Left renal pelvis (tissue), 4 donors: ENCODE data around the gene CTAG1A. TPM values are rescaled to one million over a fixed set of nuclear protein-coding genes. Genes with fewer than 3 reads are reported as not detected.
"Not testable (repeated sequence)": the region's sequence is repeated elsewhere in the genome, so short reads cannot be mapped to it uniquely, and the experiment has no call there.

Experiments used
- DNase-seq, 4 donors: peaks; one replicate each; pipeline ENCODE4 v3.0.0-alpha.2; 2013; ENCODE audit warnings: low read depth in 4 of 4, low spot score in 3 of 4
- polyA plus RNA-seq, 4 donors: library from polyadenylated mRNA; unstranded; fragments of 120-200 nt; gene quantifications; one replicate each; pipeline ENCODE4 v1.2.1, GENCODE V29; 2013; ENCODE audit not compliant: insufficient read length in 4 of 4

CTAG1A gene
- polyA plus RNA-seq, result not detected

DNA sequence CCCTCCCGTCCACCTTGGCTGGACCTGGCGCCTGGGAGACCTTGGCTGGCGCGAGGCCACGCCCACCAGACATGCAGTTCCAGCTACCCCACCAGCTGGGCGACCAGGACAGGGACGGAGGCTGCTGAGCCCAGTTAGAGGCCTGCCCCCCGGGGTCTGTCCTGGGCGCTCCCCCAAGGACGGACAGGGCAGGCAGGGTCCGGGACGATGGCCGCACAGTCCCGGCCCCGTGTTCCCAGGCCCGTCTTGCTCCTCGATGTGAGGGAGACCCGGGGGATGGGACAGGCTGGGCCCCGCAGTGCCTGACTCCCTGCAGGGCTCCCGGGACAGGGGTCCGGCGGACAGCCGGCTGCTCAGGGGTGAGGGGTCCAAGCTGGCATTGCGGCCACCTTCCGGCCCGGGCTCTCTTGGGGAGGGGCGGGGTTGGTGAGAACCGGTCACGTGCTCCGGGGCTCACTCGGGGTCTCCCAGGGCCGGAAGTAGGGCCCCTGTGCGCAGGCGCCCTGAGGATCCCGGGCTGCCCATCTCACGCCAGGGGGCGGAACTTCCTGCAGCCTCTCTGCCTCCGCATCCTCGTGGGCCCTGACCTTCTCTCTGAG lies at the start of gene CTAG1A:
Gene CTAG1A, plus strand, starts transcription at position 549 of the 599 bp plus-strand sequence. CDS start 74 bp downstream, outside the sequence.
- not testable (repeated sequence) for DNase-seq

DNA sequence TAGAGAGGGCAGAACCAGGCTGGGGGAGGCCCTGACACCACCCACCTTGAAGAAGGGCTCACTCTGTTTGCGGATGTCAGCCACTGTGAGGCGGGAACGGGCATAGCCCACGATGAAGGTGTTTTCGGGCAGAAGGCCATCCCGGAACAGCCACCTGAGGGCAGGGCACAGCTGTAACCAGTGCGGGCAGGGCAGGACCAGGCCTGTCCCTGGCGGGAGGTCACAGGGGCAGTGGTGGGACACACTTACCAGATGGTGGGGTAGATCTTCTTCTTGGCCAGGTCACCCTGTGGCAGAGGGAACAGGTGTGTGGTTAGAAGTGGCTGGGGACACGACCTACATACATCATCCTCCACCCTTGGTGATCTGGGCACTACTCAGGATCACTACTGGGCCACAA lies 49.0 kb upstream of the CTAG1A start:
- DNase-seq, result no peak

DNA sequence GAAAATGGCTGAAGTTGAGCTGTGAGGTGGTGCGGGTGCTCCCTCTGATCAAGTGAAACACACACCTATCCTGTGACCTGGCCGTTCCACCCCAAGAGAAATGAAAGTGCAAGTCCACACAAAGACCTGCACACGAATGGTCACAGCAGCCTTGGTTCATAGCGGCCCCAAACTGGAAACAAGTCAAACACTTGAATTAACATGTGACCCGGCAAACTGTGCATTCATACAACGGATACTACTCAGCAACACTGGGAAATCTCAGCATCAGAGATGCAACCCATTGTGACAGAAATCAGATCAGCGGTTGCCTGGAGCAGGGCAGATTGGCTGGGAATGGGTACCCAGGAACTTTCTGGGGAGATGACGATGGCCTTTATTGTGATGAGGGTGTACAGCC lies 45.9 kb upstream of the CTAG1A start:
- no peak for DNase-seq

DNA sequence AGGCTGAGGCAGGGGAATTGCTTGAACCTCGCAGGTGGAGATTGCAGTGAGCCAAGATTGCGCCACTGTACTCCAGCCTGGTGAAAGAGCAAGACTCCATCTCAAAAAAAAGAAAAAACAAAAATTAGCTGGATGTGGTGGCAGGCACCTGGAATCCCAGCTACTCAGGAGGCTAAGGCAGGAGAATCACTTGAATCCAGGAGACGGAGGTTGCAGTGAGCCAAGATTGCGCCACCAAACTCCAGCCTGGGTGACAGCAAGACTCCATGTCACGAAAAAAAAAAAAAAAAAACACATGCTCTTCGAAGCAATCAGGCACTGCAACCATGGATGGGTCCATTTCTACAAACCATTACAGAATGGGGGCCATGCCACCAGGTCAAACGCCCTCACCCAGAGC lies 44.6 kb upstream of the CTAG1A start:
- DNase-seq, result not testable (repeated sequence)

DNA sequence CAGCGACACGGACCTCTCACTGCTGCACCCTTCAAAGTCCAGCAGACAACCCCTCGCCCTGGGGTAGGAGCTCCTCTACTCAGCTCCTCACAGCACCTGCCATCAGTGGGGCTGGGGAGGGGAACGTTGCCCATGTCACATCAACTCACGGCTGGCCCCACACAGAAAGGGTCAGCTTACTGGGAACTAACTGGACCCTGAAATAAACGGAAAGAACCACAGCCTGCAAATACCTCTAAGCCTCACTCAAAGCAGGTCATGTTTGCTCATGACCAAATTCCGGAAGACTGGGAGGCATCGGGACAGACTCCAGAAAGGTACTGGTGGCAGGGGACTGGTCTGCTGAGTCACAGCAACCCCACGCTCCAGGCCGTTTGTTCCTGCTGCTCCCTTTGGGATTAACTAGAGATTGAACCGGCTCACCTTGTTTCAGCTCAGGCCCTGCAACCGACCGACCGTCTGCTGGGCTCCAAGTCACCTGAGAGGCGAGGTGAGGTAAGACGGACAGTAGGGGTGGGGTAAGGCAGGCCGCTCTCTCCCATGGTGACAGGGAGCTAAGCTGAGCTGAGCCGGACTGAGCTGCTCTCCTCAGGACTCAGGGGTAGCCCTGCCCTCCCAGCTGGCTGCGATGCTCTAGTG lies 43.9 kb upstream of the CTAG1A start:
- DNase-seq, result no peak

DNA sequence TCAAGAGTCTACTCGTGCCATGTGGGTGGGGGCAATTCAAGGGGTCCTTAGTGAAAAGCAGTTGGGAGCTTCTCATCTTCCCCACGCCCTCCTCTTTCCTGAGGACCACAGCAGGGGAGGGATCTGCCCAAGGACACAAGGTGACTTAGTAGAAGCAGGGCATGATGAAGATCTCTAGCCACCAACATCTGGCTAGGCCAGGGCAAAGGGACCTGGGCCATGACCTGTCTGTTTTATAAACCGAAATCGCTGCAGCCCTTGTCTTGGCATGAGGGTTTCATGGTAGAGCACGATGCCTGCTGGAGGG lies 43.4 kb upstream of the CTAG1A start:
- no peak for DNase-seq

DNA sequence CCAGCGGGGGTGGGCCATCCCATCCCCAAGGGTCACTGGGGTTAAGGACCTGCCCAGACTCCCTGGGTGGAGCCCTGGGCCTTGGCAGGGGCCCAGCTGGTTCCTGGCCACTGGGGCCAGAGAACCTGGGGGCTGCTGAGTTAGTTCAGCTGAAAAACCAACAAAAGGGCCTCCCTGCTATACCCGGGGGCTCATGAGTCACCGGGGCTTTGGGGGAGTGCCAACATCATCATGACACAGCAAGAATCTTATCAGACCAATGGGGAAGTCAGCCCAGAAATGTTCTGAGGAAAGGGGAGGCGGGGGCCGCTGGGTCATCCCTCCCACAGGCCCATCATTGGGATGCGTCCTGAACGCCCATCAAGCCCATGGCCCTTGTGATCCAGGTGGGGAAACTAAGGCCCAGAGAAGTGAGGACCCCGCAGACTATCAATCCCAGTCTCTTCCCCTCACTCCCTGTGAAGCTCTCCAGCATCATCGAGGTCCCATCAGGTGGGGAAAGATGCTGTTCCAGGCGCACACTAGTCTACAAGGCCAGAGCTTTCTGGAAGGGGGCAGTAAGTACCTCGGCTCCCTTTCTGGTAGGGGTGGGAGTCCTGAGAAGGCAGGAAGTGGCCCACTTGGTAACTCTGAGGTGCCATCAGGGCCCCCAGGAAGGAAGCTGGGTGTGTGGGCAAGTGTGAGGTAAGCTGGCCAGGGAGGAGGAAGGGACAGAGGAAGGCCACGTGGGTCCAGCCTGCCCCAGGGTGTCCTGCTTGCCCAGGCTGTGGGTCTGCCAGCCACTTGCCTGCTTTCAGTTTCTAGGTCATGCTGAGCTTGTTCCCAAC lies 42.8 kb upstream of the CTAG1A start:
- no peak for DNase-seq

DNA sequence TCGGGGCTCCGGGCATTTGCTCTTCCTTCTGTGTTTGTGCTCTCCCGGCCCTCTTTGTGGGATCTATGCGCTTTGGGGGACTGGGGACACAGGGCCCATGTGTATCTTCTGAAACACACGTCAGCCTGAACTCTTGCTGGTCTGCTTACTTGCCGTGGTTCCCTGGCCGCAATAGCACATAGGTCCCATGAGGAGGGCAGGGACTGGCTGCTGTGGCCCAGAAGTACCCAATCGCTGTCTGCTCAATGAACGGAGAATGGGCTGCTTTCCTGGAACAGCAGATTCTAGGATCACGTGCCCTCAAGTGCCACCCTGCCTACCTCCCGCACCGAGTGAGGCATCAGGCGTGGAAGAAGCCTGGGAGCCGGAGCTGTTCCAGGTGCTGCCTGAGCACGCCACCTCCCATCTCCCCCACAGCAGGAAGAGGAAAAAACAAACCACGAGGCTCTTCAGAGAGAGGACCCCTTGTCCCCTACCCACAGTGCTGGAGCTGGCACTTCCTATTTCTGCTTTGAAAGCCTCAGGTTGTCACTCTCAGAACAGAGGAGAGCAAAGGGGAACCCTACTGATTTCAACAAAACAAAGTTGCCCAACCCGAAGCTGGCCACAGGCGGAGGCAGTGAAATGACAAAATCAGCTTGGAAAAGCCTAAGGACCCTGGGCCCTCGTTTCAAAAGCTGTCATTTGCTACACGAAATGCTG lies 42.1 kb upstream of the CTAG1A start:
- no peak for DNase-seq

DNA sequence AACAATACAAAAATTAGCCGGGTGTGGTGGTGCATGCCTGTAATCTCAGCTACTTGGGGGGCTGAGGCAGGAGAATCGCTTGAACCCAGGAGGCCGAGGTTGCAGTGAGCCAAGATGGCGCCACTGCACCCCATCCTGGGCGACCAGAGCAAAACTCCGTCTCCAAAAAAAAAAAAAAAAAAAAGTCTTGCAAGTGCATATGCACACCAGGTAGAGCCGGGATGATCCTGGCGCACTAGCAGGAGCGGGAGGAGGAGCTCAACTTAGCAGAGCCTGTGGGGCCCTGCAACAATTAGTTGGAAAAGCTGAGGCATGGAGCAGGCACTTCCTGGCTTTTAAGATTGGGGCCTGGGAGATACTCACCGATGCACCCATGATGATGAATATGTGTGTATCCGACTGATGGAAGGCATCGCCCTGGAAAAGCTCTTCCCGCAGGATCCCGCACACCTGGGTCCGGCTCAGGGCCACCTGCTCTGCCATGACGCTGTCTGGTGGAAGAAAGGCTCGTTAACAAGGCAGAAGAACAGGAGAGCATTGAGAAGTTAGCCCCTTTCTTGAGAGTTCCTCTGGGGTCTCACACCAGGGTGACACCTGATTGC lies 39.2 kb upstream of the CTAG1A start:
- DNase-seq, result no peak

DNA sequence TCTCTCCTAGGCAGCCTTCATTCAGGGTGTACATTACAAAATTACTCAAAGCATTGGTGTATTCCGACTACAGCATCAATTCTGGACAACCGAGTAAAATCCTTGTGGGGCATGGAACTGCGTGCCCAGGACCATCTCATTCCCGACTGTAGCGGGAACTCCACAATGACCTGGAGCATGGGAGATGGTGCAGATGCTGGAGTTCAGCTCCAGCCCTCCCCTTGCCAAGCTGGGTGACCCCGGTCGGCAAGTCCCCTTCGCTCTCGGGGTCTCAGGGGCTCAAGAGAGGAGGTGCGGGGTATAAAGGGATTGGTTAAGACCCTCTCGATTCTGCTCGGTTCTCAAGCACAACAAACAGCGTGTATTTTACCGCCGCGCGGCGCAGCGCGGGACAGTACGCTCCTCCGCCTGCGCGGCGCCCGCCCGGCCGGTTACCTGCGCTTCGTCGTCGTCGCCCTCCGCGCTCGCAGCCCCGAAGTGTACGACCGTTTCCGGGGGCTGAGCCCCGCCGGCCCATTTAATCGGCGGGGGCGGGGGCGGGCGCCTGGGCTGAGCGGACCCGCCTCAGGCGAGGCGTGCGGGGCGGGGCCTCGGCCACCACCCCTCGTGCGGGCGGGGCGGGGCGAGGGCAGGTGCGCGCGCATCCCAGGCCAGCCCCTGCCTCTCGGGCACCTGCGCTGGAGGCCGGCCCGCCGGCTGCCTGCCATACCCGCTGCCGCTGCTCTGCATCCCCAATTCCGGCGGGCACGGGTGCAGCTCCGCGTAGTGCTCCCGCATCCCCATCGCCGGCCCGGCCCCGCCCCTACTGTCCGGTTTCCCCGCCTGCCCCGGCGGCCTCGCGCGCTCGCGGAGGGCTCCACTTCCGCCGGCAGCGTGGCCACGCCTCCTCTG lies 38.3 kb upstream of the CTAG1A start, which contains the start of gene G6PD:
Gene G6PD, minus strand, starts transcription at position 493 of the 891 bp plus-strand sequence. CDS start 691 bp downstream, outside the sequence.
- no peak for DNase-seq

DNA sequence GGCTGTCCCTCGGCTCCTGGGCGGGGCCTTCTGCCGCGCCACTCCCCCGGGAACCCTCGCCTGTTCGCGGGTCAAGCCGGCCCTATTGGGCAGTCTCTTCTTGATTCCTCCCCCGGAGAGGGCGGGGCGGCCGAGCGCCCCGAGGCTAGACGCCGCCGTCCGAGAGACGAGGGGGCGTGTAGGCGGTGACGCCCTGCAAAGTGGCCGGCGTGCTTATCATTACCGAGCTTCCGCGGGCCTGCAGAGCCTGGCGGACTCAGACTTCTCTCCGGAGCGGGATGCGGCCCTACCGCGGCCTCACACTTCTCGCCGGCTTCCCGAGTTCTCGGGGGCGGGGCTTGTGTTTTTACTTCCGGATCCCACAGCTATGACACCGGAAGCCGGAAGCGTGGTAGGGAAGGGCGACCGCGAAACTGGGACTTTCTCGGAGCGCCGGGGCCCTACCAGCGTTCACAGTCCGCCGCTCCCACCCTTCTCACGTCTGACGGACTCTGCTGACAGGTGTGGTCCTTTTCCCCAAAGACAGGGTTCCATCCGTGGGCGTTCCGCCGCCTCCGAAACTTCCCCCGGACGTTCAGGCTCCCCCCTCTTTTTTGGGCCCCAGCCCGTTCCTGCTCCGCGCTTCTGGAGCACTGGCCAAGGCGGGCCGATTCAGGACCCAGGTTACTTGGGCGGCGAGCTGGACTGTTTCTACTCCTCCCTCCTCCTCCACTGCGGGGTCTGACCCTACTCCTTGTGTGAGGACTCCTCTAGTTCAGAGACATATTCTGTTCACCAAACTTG lies 37.5 kb upstream of the CTAG1A start, which contains the start of gene IKBKG:
Gene IKBKG, plus strand, starts transcription at position 376 of the 783 bp plus-strand sequence. CDS start 4,383 bp downstream, outside the sequence.
- peak; percentile 75 to 78 (median 76) for DNase-seq

DNA sequence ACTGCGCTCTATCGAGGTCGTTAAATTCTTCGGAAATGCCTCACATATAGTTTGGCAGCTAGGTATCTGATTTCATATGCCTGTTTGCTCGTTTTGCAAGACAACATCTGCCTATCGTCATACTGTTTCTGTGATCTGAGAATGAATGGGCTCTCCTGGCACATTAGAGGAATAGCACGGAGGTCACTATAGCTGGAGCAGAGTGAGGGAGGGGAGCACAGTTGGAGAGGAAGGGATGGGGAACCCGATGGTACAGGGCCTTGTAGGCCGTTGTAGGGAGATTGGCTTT lies 37.0 kb upstream of the CTAG1A start:
- no peak for DNase-seq

DNA sequence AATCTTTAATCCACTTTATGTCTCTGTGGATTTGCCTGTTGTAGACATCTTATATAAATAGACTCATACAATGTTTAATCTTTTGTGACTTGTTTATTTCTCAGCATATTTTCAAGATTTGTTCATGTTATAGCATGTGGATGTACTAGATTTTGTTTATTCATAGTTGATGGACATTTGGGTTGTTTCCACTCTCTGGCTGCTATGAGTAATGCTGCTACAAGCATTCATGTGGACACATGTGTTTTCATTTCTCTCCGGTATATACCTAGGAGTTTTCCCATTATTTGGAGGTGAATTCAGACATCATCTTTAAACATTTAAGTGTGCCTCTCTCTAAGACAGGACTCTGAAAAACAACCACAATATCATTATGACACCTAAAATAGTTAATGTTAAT lies 35.2 kb upstream of the CTAG1A start:
- DNase-seq, result no peak

DNA sequence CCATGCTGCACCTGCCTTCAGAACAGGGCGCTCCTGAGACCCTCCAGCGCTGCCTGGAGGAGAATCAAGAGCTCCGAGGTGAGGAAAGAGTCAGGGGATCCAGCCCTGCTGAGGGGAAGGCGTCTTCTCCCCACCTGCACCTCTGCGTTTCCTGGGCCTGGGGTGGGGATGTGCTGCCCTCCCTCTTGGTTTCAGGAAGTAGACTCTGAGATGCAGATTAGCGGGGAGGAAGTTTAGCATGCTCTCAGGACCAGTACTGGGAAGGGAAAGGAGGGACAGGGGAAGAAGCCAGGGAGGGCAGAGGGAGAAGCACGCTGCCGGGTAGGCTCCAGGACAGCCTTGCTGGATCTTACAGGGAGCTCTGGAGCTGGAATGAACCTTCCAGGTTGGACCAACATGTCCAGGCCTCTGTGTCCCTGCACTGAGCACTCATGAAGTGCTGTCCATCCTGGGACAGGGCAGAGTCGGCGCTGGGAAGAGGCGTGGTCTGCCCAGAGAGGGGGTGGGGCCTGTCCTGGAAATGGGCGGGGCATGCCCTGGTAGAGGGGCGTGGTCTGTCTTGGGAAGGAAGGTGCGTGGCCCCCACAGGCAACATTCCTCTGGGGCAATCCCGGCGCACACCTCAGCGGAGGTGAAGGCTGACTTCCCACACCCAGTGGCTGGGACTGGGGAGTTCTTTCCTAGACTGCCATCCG lies 32.7 kb upstream of the CTAG1A start:
- not testable (repeated sequence) for DNase-seq

DNA sequence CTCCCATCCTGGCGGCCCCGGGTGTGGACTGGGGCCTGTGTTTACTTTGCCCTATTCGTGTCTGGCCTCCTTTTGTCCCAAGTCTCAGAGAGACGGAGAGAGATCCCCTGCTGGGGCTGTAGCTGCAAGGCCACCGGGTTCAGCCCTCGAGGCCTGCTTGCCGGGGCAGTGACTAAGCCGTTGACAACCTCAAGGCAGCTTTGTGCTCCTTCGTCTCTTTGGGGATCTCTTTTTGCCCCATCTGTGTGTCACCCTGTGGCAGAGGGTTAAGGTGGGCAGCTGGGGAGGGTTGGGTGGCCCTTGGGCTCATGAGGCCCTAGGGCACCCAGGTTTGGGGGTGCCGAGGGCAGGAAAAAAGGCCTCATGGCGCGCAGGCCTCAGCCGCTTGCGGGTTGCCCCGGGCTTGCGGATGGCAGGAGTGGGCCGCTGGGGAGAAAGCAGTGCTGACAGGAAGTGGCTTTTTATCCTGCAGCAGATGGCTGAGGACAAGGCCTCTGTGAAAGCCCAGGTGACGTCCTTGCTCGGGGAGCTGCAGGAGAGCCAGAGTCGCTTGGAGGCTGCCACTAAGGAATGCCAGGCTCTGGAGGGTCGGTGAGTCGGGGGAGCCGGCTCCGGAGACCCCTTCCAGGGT lies 26.8 kb upstream of the CTAG1A start:
- not testable (repeated sequence) for DNase-seq

DNA sequence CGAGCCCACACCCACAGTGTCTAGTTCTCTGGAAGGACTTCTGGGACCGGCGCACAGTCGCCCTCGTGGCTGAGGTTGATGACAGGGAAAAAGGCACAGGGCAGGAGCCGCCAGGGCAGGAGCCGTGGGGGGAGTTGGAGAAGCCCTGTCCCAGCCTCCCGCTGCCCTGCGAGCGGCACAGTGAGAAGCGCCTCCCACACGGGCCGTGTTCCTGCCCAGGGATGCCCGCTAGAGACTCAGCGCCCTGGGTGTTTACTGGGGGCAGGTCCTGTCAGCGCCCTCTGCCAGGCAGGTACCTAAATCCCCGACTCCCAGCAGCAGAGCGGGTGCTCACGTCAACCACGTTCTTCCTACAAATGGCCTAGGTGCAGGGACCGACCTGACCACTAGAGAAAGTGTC lies 26.0 kb upstream of the CTAG1A start:
- not testable (repeated sequence) for DNase-seq

DNA sequence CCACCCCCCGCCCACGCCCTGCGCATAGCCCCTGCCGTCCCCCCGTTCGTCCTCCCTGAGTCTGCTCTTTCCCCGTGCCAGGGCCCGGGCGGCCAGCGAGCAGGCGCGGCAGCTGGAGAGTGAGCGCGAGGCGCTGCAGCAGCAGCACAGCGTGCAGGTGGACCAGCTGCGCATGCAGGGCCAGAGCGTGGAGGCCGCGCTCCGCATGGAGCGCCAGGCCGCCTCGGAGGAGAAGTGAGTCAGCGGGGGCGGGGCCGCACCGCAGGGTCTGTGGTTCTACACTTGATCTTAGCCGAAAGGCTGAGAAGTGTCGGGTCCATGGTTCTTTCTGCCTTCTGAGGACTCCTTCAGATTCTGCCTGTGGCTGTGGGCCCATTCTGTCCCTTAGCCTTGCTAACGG lies 24.6 kb upstream of the CTAG1A start:
- not testable (repeated sequence) for DNase-seq

DNA sequence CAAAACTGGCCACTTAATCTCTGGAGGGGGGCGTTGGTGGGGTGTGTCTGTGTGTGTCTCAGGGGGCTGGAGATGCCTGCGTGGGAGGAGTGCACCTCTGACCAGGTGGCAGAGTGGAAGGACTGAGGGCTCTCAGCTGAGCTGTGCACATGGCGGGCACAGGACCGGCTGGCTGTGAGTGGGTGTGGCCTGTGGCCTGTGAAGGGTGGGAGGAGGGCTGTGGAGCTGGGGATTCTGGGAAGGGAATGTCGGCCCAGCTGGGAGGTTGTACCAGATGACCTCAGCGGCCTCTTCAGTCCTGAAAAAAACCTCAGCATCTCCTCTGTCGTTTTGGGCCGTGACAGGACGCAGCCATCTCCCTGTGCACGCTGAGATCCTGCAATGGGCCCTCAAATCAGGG lies 22.6 kb upstream of the CTAG1A start:
- not testable (repeated sequence) for DNase-seq
